Stimulated activated CD4-positive, alpha-beta T cell treated with anti-CD3 and anti-CD28 coated beads, Interleukin-15, amount 100 ng/mL, for 24 hours (primary cell): Measurements from ENCODE around the gene DHX15.

Experiments used
- DNase-seq: peaks from one replicate; pipeline ENCODE4 v3.0.0-alpha.2; 2020

Gene DHX15

DNA sequence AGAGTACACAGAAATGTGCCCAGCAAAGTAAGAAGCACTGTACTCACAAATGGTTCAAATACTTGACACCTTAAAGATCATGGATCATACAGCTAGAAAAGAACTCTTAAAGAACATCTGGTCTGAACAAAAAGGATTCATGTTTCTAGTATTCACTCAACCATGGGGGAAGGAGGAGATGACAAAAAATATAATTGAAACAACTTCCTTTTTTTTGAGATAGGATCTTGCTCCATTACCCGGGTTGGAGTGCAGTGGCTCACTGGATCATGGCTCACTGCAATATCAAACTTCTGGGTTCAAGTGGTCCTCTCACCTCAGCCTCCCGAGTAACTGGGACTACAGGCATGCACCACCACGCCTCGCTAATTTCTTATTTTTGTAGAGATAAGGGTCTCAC is 6.0 kb downstream of the DHX15 start:
- no peak for DNase-seq

DNA sequence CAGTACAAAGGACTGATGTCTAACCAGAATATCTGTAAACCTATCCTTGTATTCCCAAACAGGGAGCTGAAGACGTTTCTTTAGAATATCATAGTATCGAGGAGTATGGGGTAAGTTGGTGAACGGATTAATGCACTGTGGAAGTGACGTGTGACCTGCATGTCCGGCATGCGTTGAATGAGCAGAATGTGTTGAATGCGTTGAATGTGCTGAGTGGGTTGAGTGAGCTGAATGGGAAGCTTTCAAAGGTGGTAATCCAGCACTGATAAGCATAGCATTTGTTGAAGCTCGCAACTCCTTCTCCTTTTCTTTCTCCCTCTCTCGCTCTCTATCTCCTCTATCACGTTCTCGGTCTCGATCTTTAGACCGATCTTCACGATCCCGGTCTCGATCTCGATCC is 8.1 kb downstream of the DHX15 start:
- no peak for DNase-seq

DNA sequence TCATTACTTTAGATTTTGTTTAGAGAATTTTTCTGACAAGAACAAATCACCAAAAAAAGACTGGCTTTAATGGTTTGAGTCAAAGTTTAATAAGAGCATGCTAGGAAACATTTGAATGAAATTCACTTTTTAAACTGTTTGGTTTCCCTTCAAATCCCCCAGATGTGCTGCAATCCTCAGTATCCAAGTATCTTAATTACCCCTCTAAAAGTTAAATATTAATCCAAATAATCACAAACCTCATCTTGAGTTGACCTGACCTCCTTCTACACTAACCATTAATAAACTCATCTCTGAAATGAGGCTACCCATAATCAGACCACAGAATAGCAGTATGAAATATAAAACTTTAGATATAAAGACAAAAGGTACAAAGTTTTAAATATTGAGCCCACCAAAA is 10.1 kb downstream of the DHX15 start:
- DNase-seq: no peak

DNA sequence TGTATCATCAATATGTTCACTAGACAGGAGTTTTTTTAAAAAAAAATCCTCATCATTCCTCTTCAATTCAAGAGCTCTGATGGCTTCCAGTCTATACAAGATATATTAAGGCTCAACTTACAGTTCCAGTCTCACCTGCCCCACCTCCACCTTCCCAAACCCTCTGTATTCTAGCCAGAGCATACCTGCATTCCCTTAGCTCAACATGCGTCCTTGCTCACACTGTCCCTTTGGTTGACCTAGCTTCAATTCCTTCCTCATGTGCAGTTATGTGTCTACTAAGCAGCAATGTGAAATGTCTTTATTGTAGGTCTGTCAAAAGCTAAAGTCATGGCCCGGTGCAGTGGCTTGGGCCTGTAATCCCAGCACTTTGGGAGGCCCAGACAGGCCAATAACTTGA is 10.8 kb downstream of the DHX15 start:
- no peak for DNase-seq

DNA sequence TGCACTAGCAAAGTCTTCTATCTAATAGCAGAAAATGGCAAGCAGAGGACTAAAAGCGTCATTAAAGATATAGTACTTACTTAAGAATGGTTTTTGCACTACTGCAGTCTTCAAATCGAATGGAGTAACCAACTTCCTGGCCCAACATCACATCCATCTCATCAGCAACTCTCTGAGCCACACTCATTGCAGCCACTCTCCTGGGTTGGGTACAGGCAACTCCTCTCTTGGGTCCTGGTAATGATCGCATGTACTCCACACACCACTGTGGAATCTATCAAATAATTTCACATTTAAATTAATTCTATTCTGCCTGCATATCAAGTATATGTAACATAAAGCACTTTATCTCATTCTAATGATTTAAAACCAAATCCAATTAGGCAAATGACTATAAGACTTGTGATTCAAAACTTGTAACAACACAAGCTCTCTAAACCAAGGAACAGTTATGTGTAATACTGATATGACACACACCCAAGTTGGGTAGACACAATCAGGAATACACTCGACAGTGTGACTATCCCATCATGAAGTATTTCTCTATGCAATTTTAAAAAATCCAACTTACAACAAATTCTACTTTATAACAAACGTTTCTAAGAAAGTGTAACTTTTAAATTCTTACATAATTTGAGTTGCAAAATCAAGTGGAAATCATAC is 13.6 kb downstream of the DHX15 start:
- no peak for DNase-seq

DNA sequence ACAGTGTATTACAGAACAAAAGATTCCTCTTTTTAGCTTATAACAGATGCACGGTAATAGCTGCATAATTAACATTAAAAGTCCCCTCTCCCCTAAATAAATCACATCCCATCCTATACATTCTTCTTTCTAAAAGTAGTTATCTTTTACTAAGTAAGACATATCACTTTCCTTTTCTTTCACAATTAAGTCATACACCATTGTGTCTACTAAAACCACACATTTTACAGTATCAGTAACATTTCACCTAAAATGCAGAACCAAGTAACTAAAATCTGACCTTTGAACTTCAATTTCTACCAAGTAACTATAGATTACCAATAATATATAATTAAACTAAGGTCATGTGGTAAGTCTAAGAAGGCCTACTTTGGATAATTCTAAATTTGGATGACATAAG is 14.2 kb downstream of the DHX15 start:
- no peak for DNase-seq

DNA sequence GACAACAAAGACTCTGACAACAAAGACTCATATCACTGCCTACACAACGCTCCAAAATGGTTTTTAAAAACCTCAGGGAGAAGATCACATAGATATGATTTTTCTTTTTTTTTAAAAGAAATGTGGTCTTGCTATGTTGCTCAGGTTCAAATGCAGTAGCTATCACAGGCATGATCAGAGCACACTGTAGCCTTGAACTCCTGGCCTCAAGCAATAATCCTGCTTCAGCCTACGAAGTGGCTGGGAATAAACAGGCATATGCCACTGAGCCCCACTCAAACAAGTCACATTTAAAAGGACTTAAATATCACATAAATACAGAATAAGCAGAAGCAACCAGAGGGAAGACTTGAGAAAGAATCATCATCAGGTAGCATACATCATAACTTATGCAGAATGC is 14.7 kb downstream of the DHX15 start:
- no peak for DNase-seq

DNA sequence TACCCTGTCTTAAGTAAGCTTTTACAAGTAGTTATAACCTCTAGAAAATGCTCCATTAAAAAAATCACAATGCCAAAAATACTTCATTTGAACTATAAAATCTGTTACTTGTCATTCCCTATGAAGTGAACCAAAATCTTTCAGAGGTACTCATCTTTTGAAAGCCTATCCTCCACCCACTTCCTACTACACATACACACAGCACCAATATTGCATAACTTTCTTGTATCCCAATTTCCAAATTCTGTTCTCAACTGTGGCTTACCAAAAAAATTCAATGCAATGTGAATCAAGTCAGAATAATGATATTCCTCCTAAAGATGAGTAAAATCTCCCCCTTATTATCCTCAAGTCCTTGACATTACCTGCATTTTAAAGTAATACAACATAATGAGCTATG is 15.9 kb downstream of the DHX15 start:
- no peak for DNase-seq

DNA sequence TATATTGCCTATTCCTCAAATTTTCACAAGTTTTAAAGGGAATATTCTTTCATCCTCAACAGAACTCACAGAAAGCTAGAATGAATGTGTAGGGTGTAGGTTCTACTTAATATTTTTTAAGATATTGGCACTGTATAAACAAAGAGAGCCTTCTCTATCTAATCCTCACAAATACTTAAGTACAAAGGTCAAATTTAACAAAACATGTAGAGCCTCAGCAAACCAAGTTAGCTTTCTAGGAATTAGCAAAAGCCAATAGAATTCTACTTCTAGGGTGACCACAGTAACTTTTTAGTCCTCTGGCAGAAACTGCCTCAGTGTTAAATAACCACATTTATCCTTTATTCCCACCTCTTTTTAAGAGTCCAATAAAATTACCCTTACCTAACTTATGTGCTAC is 19.3 kb downstream of the DHX15 start:
- no peak for DNase-seq

DNA sequence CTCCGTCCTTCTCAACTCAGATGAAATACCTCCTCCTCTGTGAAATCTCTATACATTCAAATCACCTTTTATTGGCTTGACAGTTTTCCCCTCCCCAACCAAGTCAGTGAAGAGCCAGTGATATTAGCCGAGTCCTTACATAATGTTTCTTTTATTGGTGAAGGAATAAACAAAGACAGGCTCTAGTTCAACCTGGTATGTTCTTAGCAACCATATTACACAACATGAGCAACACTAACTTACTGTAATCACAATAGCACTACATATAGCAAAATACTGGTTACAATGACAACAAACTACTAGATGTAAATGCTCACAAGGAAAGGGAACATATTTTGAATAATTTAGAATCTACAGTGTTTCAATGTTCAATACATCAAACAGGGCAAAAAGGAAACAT is 19.9 kb downstream of the DHX15 start:
- DNase-seq: no peak

DNA sequence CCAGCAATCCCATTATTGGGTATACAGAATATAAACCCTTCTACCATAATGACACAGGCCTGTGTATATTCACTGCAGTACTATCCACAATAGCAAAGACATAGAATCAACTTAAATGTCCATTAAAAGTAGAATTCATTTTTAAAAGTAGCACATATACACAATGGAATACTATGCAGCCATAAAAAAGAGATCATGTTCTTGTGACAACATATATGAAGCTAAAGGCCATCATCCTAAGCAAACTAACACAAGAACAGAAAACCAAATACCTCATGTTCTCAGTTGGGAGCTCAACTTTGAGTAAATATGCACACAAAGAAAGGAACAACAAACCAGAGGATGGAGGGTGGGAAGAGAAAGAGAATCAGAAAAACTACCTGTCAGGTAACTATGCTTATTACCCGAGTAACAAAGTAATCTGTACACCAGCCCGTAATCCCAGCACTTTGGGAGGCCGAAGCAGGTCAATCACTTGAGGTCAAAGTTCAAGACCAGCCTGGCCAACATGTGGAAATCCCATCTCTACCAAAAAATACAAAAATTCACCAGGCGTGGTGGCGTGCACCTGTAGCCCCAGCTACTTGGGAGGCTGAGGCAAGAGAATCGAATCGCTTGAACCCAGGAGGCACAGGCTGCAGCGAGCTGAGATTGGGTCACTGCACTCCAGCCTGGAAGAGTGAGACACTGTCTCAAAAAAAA is 22.8 kb downstream of the DHX15 start:
- DNase-seq: no peak

DNA sequence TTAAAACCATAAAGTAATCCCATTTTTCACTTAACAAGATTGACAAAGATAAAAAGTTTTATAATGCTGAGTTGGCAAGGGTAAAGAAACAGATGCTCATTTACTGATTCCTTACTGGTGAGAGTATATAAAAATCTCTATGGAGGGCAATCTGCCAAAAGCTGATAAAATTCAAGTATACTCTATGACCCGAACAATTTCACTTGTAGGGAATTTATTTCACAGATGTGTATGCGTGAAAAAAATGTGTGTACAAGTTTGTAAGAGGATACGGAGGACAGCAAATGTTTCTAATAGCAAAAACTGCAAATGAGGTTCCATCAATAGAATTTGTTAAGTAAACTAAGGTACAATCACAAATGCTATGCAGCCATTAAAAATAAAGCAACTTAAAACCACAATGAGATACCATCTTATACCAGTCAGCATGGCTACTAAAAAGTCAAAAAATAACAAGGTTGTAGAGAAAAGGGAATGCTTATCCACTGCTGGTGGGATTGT is 23.4 kb downstream of the DHX15 start:
- no peak for DNase-seq

DNA sequence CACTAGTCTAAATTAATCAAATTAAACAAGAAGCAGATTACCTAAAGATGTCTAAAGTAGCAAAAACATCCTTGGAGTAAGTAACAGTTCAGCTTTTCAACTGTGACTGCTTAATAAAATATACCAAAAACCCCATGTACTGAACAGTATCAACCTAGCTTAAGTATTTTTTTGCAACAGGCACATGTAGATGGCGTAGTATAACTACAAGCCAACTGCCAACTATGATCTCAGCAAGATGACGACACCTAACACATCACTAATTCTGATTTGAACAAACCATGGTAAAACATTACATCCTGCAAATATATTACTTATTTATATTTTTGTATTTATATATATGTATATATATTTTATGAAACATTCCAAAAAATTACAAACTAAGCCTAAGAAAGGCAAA is 24.5 kb downstream of the DHX15 start:
- no peak for DNase-seq

DNA sequence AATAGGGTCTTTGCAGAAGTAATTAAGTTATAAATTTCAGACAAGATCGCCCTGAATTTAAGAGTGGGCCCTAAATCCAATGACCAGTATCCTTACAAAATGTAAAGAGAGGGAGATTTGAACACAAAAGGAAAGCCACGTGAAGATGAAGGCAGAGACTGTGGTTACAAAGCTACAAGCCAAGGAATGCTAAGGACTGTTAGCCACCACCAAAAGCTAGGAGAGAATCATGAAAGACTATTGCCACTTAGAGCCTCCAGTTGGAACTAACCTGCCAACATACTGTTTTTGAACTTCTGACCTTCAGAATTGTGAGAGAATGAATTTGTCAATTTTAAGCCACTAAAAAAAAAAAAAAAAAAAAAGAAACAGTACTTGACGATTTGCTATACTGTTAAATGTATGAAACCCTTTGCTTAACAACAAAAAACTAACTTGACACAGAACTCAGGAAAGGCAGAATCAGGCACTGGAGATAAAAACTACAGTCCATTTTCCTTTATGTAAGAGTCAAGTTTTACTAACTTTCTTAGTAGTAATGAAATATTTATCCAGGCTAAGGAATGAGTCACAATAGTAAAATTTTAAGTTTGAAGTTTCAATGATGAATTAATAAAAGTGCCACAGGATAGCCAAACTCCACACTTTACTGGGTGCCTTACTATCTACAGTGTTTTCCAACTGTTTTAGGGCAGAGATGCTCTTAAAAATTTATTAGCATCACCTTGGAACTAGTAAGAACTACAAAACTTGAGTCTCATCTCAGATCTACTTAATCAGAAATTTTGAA is 25.1 kb downstream of the DHX15 start:
- no peak for DNase-seq

DNA sequence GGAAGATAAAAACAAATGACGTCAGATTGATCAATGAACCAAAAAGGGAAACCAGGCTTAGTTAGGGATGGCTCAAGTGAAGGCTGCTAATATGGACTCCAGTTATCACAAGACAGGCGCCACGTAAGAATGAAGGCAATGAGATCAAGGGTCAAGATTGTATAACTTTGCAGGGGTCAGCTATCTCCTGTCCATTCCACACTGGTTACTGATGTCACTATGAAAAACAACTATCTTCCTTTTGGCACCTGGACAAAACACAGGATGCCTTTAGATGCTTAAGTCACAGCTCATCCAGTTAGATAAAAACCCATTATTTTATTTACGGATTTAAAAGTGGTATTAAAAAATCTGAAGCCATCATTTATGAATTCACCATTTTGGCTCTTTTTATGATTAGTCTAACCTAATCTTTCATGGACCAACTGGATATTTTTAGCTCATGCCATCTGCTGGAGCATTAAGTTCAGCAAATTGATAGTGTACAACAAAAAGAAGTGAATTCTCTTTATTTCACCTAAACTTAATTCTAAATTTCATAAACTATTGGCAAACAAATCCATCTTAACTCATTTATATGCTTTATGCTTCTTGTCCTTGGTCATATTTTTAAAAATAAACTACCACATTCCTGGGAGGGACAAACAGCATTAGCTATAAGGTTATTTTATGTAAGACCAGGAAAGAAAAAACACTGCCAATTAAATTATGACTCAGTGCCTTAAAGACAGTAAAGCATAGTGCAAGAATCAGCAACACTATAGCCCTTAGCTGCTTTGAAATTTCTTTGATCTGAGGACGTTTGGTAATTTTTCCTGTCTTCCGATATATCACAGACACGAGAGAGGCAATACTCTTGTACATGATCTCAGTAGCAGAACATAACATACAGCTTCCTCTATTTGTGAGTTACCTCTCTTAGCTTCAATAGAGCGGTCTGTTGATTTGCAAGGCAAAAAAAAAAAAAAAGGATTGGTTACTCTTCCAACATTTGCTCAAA is 27.0 kb downstream of the DHX15 start:
- DNase-seq: no peak

DNA sequence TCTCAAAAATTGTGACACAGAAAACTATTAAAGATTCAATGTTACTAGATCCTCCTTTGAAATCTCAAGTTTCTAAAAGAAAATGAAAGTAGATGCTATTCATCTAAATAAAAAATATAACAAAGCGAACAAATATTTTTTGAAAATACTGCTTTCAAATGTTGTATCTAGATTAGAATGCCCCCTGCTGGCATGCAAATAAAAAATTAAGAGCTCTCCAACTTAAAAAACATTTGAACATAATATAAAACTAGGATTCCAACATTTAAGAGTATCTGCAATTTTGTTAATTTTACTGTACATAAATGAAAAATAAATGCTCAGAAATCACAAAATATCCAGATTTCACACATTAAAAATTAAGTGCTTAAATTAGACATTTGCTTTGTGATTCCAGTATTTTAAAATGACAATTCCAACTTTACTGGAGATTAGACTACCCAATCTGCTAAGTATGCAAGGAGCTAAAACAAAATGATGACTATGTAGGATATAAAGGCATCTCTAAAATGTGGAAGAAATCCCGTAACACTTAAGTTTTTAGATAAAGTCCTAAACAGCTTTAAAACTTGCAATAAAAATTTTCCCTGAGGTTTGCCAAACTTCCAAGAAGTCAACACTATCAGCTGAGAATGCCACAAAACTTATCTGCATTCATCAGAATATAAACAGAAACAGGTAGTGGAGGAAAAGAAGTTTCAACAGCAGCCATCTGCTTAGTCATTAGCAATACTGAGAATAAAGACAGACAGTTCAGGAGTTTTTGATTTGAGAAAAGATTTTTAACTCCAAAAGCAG is 32.7 kb downstream of the DHX15 start:
- DNase-seq: no peak

DNA sequence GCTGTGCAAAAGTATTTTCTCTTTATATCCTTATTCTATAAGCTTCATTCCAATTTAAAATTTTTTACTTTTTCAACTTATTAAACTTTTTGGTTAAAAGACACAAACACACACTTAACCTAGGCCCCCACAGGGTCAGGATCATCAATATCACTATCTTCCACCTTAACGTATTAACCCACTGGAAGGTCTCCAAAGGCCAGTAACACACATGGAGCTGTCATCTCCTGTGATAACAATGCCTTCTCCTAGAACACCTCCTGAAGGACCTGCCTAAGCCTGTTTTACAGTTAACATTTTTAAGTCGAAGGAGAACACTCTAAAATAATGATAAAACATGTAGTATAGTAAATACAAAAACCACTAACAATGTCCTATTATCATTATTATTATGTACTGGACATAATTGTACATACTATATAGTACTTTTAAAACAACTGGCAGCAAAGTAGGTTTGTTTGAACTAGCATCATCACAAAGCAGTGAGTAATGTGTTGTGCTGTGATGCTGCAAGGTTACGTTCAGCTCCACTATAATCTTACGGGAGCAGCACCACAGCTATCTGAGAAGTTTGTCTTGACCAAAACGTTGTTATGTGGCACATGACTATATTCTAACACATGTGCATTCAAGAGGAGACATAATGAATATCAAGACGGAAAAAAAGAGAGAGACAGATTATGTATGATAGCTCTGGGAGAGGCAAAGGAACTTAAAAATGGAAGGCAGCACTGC is 33.7 kb downstream of the DHX15 start:
- no peak for DNase-seq

DNA sequence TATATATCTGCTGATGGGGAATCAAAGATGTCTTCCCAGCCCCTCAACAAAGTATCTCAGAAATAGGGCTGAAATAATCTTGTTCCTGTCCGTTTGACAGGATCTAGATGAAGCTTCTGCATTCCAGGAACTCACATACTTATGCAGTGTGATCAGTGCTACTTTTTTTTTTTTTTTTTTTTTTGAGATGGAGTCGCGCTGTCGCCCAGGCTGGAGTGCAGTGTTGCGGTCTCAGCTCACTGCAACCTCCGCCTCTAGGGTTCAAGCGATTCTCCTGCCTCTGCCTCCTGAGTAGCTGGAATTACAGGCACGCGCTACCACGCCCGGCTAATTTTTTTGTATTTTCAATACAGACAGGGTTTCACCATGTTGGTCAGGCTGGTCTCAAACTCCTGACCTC is 36.4 kb downstream of the DHX15 start:
- DNase-seq: no peak

DNA sequence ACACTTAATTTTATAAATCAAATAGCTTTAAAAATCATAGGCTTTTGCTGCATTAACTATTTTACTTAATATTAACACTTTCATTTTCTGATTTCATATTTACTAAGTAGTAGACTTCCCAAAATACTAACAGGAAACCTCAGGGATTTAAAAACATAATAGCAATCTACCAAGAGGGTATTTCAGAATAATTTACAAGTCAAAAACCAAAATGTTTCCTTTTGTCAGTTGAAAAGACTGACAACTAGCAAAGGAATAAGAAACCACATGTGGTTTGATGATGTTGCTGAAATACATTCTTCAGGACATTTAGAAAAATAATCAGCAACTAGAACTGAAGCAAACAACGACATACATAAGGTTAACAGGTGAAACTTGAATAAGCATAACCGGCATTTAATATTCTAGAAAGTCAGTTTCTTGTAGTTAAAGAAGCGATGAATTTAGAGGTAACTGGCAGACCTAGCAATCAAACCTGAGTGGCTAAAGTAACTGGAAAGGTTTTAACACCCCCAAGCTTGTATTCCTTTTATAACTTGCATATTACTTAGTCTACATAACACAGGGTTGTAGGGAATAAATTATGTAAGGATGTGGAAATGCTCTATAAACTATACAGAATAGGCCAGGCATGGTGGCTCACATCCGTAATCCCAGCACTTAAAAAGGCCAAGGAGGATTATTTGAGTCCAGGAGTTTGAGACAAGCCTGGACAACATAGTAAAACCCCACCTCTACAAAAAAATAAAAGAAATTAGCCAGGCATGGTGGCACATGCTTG is 40.0 kb downstream of the DHX15 start:
- DNase-seq: no peak

DNA sequence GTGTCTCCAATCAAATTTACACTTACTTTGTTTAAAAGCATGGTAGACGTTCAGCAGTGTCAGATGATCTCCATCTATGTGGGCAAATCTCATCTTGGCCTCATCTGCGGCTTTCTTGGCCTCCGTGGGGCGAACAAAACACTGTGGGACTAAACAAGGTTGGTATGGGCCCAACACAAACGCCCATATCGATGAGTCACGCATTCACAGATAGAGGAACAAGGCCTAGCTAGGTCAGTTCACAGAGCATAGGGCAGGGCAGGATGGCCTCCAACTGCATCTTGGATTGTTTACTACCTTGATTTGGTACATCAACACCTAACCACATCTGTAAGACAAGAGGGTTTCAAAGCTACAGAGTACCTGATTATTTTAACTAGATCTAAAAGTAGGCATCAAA is 47.3 kb downstream of the DHX15 start:
- DNase-seq: no peak
